B cell (primary cell): ENCODE results near the gene TMEM231.
"Not testable (repeated sequence)": the region's sequence is repeated elsewhere in the genome, so short reads cannot be mapped to it uniquely, and the experiment has no call there.

Experiments
- EZH2 ChIP-seq: IDR thresholded peaks from 2 replicates; pipeline ENCODE4 v1.6.1; 2012; ENCODE audit warnings: borderline replicate concordance, low read depth, mild to moderate bottlenecking, moderate library complexity, low read length; ENCODE audit not compliant: insufficient read depth, poor library complexity, severe bottlenecking
- TF ChIP-seq, protein P1 (sequence below): fragments of 200-600 bp; IDR thresholded peaks from one replicate; pipeline ENCODE4 v1.8.0; 2022; ENCODE audit warnings: antibody characterized with exemption, mild to moderate bottlenecking

- TF ChIP-seq, protein P1, sequence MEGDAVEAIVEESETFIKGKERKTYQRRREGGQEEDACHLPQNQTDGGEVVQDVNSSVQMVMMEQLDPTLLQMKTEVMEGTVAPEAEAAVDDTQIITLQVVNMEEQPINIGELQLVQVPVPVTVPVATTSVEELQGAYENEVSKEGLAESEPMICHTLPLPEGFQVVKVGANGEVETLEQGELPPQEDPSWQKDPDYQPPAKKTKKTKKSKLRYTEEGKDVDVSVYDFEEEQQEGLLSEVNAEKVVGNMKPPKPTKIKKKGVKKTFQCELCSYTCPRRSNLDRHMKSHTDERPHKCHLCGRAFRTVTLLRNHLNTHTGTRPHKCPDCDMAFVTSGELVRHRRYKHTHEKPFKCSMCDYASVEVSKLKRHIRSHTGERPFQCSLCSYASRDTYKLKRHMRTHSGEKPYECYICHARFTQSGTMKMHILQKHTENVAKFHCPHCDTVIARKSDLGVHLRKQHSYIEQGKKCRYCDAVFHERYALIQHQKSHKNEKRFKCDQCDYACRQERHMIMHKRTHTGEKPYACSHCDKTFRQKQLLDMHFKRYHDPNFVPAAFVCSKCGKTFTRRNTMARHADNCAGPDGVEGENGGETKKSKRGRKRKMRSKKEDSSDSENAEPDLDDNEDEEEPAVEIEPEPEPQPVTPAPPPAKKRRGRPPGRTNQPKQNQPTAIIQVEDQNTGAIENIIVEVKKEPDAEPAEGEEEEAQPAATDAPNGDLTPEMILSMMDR = not testable (repeated sequence)
- not testable (repeated sequence) for TF ChIP-seq EZH2
Measured at GRCh38 chr16:75538882-75539565, 17.0 kb downstream of the TMEM231 start.
